Stimulated activated CD4-positive, alpha-beta T cell treated with anti-CD3 and anti-CD28 coated beads, Interleukin-2, amount 100 ng/mL, for 48 hours (primary cell): ENCODE measurements around the gene TRMT2A.

Source experiments
- DNase-seq, 2 donors: peaks; one replicate each; pipeline ENCODE4 v3.0.0-alpha.2; 2020

The TRMT2A gene

GRCh38 chr22:20062043-20062765 is 54.8 kb downstream of the TRMT2A start:
- DNase-seq = no peak
